HL-60 (cell line): ENCODE data around the gene USP31.

ENCODE experiments used
- DNase-seq, 2 experiments: peaks; one replicate each; pipeline ENCODE4 v3.0.0-alpha.2; 2010 to 2020; ENCODE audit warnings: low read depth in 1 of 2, low spot score in 1 of 2
- H3K27ac ChIP-seq: fragments of 250-450 bp; sonication (Bioruptor Pico); replicated peaks from 2 replicates; pipeline ENCODE4 v1.5.1; 2020; ENCODE audit warnings: mild to moderate bottlenecking, moderate library complexity
- H3K27me3 ChIP-seq: fragments of 250-450 bp; sonication (Bioruptor Pico); 2 replicates; pipeline ENCODE4 v1.5.1; 2021; ENCODE audit warnings: mild to moderate bottlenecking, moderate library complexity; ENCODE audit not compliant: insufficient read depth, poor library complexity, severe bottlenecking
- H3K4me3 ChIP-seq: replicated peaks from 2 replicates; pipeline ENCODE4 v1.5.1; 2011; ENCODE audit warnings: mild to moderate bottlenecking, control low read depth, low read length; ENCODE audit not compliant: insufficient read depth
- CTCF ChIP-seq: IDR thresholded peaks from one replicate; pipeline ENCODE4 v1.5.1; 2011; ENCODE audit warnings: low read length, control low read depth, inconsistent platforms; ENCODE audit not compliant: insufficient read depth
- GABPA ChIP-seq: IDR thresholded peaks from 2 replicates; pipeline ENCODE4 v1.6.1; 2012; ENCODE audit warnings: low read depth
- POLR2AphosphoS5 ChIP-seq: IDR thresholded peaks from 2 replicates; pipeline ENCODE4 v1.6.1; 2012; ENCODE audit warnings: low read depth
- REST ChIP-seq: IDR thresholded peaks from 2 replicates; pipeline ENCODE4 v1.6.1; 2012; ENCODE audit warnings: low read depth; ENCODE audit not compliant: insufficient replicate concordance
- SPI1 ChIP-seq: IDR thresholded peaks from 2 replicates; pipeline ENCODE4 v1.6.1; 2012; ENCODE audit warnings: low read depth, mild to moderate bottlenecking, borderline replicate concordance

Gene USP31

GRCh38 chr16:23080747-23081146 lies 68.5 kb downstream of the USP31 start:
- TF ChIP-seq SPI1: no peak
- Histone ChIP-seq H3K27me3 (no peaks in the 10 kb centered on the region), H3K4me3 (no peak overlapping the region), H3K27ac (no peak overlapping the region)
- DNase-seq: no peak

GRCh38 chr16:23080329-23080728 lies 68.9 kb downstream of the USP31 start:
- Histone ChIP-seq H3K4me3 (no peak overlapping the region), H3K27me3 (no peaks in the 10 kb centered on the region), H3K27ac (no peak overlapping the region)
- no peak for DNase-seq
- no peak for TF ChIP-seq POLR2AphosphoS5
- no peak for TF ChIP-seq CTCF
- TF ChIP-seq SPI1: no peak
- no peak for TF ChIP-seq GABPA

GRCh38 chr16:23079675-23080301 lies 69.5 kb downstream of the USP31 start:
- Histone ChIP-seq H3K27me3 (no peaks in the 10 kb centered on the region), H3K4me3 (no peak overlapping the region), H3K27ac (no peak overlapping the region)
- TF ChIP-seq SPI1: no peak
- TF ChIP-seq POLR2AphosphoS5: no peak
- TF ChIP-seq CTCF: no peak
- no peak for TF ChIP-seq GABPA
- no peak for TF ChIP-seq REST
- no peak for DNase-seq

- TF ChIP-seq CTCF (no peak), SPI1 (no peak), POLR2AphosphoS5 (no peak)
- Histone ChIP-seq H3K27me3 (no peaks in the 10 kb centered on the region), H3K27ac (no peak overlapping the region), H3K4me3 (no peak overlapping the region)
- no peak for DNase-seq
Measured at GRCh38 chr16:23074423-23074822, 74.8 kb downstream of the USP31 start.

GRCh38 chr16:23072769-23073549 lies 76.3 kb downstream of the USP31 start:
- TF ChIP-seq CTCF: no peak
- TF ChIP-seq POLR2AphosphoS5: no peak
- TF ChIP-seq SPI1: no peak
- no peak for TF ChIP-seq REST
- TF ChIP-seq GABPA: no peak
- no peak for DNase-seq
- H3K27me3 ChIP-seq: no peaks in the 10 kb centered on the region
- no peak overlapping the region for H3K4me3 ChIP-seq
- no peak overlapping the region for H3K27ac ChIP-seq
